GM10847 (cell line): ENCODE results near the gene TMEM213.

Source experiments
- POLR2A ChIP-seq: IDR thresholded peaks from 2 replicates; pipeline ENCODE4 v1.6.1; 2011; ENCODE audit not compliant: insufficient read length; ENCODE audit errors: extremely low read depth

TMEM213 gene, protein sequence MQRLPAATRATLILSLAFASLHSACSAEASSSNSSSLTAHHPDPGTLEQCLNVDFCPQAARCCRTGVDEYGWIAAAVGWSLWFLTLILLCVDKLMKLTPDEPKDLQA

DNA sequence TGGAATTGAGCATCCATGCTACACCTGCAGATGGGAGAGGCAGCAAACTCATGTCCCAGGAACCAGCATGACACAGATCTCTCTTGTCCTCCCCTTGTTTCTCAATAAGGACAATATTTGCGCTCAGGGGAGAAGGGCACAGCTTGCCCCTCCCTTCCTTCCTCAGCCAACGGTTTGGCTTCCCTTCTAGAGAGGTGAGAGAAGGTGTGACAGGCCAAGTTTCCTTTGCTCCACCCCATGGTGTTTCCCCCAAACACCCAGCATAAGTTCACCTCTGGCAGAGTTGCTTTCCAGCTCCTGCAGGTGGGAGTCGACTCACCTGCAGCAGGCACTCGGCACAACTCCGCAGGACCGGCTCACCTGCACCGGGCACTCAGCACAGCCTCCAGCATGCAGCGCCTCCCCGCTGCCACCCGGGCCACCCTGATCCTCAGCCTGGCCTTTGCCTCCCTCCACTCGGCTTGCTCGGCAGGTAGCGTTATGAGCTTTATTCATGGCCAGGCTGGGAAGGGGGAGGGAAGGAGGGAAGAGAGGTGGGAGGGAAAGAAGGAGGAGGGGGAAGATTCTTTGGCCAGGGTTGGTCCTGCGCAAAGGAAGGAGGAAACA is at the start of gene TMEM213, which contains the start of gene ATP6V0A4:
TSS of gene TMEM213 (plus strand) at position 280 of the 606 bp plus-strand sequence. CDS start at position 391, 111 bp downstream.
TSS of gene ATP6V0A4 (minus strand) at position 482 of the 606 bp plus-strand sequence. CDS start 26,949 bp downstream, outside the sequence.
- no peak for TF ChIP-seq POLR2A

DNA sequence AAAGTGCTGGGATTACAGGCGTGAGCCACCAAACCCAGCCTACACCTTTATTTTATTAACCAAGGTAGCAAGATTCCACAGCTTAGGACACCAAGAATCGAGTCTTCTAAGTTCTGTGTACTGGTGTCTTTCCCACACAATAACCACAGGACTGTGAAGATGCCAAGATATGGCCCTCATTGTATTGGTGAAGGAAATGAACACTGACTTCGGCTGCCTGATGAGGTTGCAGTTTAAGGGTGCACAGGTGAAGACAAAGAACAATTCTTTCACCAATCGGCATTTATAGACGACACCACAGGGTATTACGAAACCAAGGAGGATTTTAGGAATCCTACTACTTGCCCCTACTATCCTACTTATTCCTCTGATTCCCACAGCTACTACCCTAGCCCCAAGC is 49.1 kb upstream of the TMEM213 start:
- TF ChIP-seq POLR2A: no peak

DNA sequence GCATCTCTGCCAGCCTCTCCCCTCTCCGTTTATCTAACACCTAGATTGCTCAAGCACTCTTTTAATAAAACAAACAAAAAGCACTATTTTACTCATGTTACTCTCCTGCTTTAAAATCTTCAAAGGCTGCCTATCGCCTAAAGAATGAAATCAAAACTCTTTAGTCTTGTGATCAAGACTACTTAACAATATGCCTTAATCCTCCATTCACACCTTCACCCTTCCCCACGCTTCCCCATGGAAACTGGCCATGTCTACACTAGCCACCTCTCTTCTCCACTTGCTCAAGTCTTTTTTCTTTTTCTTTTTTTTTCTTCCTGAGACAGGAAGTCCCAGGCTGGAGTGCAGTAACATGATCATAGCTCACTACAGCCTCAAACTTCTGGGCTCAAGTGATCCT is 47.8 kb upstream of the TMEM213 start:
- TF ChIP-seq POLR2A: no peak

DNA sequence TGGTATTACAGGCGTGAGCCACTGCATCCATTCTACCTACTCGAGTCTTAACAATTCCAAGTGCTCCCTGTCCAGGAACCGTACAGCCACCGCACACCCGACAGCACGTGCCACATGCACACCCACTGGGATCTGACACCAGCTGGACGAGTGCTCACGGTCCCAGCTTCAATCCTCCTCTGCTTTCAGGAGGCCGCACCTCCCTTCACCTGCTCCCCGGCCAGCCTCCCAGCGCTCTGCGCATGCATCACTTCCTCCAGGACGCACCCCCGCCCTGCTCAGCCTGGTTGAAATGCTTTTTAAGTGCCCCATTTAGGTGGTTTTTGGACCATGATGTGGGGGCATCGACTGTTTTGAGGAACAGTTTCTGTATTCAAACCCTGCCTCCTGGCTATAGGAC is 47.3 kb upstream of the TMEM213 start:
- no peak for TF ChIP-seq POLR2A

DNA sequence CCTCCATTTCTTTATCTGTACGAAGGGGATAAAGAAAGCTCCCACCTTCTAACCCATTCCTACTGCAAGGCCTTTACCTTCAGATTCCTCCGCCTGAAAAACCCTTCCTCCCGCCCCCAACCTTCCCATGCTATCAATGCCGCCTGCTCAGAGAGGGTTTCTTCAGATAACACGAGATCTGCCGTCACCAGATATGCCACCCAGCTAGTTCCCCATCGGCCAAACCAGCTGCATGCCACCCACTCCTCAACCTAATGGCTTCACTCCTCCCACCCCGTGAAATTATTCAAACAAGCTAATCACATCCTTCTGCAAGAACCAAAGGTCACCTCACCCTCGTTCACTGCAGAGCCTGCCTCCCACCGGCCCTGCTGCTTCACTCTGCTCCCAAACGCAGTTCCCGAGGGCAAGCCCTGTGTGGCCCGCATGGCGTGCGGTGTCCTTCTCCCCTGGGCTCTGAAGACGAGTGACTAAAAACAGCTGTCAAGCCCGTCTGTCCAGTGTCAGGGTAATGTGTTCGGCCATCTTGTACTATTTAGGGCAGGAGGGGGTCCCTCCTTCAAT is 46.8 kb upstream of the TMEM213 start:
- TF ChIP-seq POLR2A: no peak

DNA sequence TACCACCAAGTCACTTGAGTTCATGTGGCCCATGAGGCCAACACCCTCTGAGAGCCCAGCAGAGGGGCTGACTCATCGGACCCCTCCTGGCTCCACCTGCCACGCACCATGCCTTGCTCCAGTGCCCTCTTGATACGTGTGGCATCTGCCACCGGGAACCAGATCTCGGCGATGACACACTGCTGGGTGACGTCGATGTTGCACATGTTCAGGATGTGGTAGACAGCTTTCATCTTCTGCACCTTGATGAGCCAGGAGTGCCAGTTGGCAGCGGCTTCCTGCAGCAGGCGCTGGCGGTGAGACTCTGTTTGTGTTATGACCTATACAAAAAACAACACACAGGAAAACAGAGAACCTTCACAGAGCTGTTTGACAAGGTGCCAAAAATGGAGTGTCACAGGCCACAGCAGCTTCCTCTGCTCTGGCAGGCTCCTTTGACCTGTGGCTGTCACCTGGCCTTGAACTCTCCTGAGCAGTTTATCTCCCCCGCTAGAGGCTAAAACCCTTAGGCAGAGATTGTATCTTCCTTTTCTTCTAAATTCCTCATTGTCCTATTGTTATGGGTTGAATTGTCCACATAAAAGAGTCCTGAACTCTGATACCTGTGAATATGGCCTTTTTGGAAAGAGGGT is 45.2 kb upstream of the TMEM213 start:
- TF ChIP-seq POLR2A: no peak

DNA sequence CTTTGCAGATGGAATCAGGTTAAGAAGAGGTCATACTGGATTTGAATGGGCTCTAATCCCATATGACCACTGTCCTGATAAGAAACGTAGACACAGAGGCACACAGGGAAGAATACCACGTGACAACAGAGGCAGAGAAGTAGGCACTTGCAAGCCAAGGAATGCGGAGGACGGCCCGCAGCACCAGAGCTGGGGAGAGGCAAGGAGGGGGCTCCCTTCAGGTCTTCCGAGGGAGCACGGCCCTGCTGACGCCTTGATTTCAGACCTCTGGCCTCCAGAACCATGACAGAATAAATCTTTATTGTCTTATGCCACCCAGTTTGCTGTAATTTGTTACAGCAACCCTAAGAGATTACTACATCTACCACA is 44.7 kb upstream of the TMEM213 start:
- TF ChIP-seq POLR2A: no peak

DNA sequence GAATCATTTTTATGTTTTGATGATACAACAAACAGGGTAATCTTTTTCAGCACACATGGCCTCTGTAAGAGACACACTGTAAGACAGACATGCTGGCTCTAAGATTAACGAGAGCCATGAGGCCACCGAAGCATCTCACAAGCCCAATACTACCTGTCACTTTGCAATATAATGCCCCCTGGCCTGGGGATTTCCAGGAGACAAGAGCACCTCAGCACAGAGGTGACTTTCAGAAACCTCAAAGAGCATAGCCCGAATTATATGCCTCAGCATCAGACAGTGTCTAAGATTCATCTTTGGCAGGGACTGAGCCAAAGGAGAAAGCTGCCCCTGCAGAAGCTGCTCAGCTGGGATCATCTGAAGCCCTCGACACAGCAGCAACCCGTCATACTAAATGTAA is 44.2 kb upstream of the TMEM213 start:
- TF ChIP-seq POLR2A: no peak

DNA sequence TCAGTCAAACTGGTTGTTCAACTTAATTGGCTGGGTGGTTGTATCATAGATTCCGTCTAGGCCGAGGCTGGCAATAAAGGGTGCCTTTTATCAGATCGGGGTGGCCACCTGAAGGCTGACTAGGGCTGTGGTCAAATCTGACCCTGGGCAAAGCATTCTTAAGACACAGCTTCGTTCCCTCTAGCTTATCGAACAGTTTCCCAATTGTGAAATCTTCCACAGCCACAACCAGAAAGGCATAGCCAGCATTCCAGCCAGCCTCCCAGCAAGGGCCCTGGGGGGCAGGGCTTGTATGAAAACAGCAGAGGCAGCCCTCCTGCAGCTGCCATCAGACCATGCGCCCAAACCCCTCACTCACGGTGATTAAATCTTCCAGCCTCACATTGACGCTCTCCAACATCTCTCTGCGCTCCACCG is 42.5 kb upstream of the TMEM213 start:
- no peak for TF ChIP-seq POLR2A

DNA sequence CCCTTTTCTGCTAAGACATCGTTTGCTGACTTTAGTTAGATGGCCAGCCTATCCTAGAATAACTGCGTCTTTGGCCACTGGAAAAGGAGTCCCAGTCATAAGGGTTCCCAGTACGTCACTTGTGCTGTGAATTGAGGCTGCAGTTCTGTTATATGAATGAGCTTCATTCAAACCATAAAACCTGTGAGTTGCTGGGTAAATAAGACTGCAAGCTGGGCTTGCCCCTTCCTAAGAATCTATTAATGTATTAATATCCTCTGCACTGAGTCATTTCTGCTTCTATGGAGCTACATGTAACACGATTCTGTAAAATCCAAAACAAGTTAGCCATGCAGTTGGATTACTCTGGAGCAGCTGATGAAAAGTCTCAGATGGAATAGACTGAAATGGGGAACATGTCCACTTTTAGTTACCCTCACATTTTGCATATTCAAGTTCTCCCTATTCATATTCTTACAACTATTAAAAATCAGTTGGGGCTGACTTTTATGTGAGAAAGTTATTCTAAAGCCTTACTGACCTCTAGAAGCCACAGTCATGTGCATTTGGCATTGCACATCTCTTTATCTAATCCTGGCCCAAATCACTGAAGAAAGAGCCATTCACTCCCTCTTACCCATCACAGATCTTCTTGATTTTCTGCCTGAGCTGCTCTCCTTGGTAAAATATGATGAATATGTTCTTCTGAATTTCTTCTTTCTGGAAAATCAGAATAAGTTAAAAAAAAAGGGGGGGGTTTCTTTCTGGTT is 41.8 kb upstream of the TMEM213 start:
- no peak for TF ChIP-seq POLR2A

DNA sequence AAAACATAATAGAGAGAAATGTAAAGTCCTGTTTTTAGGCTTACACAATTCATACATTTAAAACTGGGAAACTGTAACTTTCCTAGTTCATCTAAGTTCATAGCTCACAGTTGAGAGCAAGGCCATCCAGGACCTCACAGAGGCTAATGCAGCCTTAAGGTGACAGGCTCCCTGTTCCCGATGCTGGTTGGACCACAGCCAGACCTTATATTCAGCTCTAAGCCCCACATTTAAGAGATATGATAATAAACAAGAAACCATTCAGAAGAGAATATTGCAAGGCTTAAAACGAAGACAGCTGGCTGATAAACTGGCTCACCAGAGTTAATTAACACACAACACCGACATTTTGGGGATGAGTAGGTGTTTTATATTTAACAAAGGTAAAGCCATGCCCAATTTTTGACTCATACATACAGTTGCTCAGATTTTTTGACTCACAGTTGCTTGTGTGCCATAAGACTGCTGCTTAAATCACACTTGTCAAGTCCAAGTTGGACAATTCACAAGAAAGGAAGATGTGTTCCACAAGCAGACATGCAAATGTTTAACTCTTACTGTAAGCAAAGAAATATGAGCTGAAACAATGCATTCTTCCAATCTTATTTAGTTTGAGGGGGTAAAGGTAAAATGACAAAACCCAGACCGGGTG is 41.1 kb upstream of the TMEM213 start:
- TF ChIP-seq POLR2A: no peak

DNA sequence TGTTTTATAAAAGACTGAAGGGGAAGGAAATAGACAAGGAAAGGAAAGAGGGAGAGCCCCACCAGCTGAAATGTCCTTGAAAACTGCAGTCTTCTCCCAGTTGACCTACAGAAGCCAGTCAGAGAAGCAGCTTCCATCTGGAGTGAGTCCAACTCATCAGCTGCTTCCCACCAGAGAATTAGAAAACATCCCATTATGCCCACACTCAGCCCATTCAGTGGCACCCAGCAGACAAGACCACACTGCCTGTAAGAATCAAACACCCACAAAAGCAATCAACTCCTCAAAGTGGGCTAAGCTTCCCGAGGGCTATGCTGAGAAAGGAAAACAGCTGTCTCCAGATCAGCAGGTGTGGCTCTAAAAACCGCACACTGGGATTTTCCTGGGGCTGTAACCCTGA is 29.6 kb upstream of the TMEM213 start:
- TF ChIP-seq POLR2A: no peak

DNA sequence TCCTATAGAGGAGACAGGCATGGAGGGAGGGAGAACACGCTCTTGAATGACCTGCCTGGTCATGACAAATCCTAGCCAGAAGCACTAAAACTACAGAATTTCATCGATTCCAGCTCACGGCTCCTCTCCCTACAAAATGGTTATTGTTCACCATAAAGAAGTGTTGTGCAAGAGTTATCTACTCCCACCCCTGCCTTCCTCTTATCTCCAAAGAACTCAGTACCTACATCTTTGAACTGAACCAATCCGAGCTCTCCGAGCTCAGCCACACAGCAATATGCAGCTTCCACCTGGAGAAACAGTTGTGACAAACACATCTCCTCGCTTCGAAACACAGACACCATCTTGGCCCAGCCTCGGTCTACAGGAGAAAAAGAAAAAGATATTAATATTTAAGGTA is 26.9 kb upstream of the TMEM213 start:
- no peak for TF ChIP-seq POLR2A

DNA sequence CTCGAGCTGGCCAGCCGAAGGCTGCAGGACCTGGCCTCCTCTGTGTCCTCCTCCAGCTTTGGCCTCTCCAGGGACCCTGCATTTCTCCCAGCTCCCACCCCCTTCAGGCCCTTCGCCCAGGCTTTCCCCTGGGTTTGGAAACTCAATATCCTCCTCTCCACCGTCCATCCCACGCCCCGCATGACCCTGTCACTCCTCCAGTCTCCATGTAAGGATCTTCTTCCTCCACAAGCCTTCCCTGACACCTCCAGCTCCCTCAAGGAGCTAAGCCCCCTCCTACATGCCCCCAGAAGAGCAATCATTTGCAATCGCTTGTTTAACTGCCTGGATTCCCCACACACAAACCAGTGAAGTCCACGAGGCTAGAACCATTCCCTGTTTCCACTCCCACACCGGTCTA is 24.6 kb upstream of the TMEM213 start:
- TF ChIP-seq POLR2A: no peak

DNA sequence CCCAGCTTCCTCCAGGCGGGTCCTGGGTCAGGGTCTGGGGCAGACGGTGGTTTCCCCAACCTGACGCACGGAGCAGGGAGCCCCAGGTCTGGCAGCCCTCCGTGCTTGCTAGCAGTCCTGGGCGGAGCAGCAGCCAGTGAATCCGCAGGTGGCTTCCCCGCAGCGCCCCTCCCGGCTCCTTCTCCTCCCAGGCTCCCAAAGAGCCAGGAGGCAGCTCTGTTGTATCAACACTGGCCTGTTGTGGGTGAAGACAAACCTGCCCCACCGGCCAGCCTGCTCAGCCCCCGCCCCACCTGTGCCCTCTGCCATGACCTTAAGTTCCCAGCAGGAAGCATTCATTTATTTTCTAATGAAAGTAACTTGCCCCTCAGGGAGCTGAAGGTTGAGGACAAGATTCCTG is 24.0 kb upstream of the TMEM213 start:
- no peak for TF ChIP-seq POLR2A
